HG02763 (cell line): Measurements from ENCODE around the gene CMKLR1.
A peak's percentile ranks its signal among the peaks of the same experiment; 100 is the strongest.

Source experiments
- ATAC-seq: cut with Tn5 transposase; IDR thresholded peaks from one replicate; pipeline ENCODE4 v1.9.1; 2021; ENCODE audit warnings: mild to moderate bottlenecking, moderate library complexity; ENCODE audit not compliant: unreplicated experiment

CMKLR1 gene

DNA sequence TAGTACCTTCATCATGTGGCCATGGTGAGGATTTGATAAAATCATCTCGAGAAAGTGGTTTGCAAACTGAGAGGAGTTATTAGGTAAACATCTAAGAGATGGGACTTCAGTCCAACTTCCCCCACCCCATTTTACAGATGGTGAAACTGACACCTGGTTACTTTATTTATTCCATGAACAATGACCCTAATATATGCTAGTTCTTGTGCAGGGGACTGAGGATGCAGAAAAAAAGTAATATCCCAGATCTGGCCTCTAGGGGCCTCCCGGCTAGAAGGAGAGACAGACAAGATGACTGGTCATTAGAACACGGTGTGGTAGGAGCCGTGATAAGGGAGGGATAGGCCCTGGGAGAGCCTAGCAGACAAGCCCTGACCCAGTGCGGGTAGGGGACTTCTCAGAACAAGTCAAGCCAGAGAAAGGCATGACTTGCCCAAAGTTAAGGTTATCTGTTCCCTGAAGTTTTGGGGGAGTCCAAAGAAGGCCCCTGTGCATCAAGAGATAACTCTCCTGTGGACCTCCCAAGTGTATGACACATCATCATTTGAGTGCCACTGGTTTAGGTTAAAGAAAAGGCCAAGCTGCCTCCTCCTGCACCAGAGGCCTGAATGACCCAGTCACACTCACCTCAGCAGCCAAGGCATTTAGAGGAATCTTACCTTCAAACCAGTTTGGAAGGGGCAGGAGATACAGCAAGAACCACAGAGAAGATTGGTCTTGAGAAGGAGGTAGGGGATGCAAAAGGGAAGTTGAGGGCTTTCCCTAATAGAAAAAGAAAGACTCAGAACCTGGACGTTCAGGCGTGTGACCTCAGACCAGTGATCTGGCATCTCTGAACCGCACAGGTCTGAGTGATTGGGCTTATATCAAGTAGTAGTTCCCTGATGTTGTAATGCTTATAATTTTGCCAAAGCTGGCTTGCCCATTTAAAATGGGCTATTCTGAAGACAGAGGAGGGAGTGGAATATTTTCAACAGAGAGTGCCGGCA is 1.6 kb downstream of the CMKLR1 start:
- no peak for ATAC-seq

DNA sequence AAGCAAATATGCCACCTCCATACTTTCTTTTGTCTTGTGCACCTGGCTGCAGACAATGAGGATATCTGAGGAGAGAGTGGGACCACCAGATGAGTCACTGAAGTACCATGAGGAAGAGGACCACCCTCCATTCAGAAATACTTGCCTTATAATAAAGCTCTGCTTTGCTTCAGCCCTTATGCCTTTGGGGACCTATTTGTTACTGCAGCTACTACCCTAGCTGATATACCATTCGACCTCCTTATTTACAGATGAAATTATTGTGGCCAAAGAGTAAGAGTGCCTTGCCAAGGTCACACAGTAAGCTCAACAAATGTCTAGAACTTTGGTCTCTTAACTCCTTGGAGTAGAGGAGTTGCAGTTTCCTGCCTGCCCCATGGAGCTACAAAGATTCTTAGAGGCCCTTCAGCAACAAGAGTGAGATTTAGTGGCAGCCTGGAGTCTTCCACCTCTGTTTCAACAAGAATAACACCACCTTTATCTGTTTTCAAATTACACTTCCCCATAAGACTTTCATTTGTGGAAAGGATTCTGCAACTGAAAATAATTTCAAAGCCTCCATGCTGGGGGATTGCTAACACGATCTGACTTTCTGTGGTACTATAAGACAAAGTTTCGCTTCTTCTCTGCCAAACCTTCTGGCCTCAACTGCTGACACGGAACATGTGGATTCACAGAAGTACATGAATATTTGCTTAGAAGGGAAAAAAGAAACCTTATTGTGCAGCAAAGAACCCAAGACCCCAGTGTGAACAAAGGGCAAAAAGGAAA is 3.6 kb downstream of the CMKLR1 start:
- peak; percentile 49 for ATAC-seq

DNA sequence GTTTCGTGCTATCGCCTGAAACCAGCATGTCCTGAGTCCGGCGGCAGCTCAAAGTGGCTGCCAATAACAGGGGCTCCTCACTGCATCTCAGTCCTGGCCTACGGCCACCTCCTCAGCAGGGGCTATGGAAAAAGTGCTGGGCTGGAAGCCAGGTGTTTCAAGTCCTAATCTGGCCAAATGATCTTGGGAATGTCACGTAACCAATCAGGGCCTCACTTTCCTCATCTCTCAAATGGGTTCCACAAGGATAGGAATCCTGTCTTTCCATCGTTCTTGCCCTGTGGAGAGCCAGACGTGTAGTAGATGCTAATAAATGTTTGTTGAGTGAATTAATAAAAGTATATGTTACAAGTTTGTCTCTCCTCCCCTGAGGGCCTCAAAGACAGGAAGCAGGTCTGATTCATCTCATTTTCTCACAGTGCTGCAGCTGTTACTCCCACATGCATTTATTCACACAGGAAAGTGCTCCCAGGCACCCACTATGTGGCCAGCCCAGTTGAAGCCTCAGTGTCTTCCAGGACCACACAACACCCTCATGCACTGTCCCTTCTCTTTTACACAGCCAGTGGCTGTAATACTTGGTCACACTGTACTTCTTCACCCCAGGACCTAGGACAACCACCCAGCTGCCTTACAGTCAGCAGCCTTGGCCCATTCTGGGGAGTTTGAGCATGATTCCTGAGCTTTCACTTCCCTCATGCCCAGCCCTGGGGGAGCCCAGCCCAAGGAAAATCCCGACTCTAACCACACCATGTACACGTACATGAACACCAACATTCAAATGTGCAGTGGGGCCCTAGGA is 5.0 kb downstream of the CMKLR1 start:
- peak; percentile 43 for ATAC-seq

DNA sequence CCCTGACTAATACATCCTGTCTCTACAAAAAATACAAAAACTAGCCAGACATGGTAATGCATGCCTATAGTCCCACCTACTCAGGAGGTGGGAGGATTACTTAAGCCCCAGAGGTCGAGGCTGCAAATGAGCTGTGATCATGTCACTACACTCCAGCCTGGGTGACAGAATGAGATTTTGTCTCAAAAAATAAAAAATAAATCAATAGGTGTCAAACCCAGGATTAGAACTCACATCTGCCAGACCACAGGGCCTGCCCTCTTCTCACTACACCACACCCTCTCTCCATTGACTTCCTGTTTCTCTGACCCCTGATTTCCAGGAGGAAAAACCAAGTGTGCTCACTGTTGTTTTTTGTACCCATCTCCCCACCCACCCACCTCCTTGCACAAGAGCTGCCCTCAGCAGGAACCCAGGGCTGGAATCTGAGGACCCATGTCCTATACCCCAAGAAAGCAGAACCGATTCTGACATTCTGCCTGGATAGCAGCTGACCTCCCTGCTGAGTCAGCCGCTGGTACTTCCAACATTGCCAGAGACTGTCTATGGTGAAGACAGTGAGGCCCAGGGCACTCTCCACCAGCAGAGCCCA is 6.2 kb downstream of the CMKLR1 start:
- ATAC-seq = no peak

DNA sequence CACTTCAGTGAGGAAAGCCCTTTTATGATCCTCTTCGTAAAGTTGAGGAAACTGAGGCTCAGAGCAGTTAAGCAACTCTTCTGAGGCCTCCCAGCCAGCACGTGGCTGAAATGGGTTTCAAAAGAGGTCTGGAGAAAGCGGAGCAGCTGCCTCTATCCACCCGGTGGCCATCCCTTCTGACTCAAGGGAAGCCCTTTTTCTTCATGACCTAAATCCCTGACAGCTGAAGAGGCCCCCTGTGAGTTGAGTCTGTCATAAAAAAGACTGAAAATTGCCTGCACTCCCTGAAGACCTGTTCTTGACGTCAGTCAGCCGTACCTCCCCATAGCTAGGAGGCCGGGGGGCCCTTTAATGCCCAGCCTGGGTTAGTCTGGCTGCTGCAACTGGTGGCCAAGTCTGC is 10.7 kb downstream of the CMKLR1 start:
- ATAC-seq = no peak

DNA sequence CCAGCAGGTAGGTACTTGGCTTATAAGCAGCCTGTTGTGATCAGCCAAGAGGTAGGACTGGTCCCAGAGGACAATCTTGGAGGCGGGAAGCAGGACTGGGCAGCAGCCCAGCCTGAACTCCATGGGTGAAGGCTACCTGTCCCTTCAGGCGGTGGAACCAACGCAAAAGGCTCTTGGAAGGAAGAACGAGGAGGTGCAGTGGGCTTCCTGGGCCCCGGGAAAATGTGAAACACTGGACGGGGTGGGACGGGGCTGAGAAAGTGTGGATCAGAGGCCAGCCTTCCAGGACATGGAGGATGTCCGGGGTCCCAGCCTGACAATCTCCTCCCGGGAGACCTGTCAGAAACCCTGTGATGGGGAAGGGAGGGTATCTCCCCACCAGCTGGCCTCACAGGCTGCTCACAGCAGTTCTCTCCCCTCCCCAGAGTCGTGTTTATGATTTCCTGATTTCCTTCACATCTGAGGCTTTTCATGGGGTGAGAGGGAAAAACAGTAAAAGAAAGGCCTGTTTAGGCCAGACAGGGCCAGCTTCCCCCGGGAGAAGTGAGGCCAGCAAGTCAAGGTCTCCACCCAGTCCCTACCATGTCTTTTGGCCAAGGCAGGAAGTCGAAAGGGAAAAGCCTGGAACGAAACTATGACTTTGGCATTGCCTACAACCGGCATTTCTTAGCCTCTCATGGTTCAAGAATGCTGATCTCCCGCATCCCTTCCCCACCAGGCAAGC is 11.3 kb downstream of the CMKLR1 start:
- ATAC-seq = no peak

DNA sequence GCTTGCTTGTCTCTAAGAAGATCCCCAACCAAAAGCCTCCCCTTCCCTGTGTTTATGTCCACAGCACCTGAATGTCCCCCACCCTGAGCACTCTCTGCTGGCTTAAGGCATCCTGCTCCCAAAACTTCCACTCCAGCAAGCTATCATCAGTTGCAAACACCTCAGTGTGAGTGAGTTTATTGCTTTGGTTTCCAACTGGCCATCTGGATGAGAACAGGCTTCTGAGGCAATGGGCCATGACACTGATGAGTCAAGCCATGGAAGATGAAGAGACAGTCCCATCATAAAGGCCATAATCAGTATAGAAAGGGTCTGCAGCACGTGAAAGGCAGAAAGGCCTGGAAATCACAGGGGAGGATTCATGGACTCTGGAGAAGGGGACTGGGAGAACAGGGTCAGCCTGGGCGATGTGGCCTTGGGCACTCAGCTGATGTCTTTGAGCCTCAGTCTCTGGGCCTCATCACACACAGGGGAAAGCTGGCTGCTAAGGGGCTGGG is 12.8 kb downstream of the CMKLR1 start:
- no peak for ATAC-seq

DNA sequence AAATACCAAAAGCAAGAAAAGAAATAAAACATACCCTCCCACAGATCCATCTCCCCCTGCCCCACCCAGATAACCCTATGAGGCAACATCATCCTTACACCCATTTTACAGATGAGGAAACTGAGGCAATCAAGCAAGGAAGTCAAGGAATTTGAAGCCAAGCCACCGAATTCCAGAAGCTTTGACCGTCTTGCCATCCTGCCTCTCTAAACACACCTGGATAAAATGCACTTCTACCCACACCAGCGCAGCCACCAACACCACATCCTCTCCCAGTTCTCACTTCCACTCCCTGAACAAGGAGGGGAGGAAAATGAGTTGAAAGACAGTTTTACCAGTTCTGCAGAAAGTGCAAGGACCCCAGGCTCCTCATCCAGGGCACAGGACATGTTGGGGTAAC is 13.6 kb downstream of the CMKLR1 start:
- no peak for ATAC-seq

DNA sequence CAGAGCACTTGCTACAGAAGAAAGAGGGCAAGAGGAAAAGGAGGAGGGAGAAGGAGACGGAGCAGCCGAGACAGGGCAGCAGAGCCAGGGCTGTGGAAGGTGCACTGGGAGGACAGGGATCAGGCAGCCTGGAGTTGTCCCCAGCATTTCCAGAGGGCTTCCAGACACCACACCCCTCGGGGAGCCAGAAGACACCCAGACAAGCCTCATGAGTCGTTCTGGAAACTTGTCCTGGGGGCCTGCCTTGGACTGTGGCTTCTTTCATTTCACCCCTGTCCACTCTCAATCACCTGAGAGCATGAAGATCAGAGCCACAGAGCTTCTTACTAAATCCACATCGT is 14.1 kb downstream of the CMKLR1 start:
- no peak for ATAC-seq

DNA sequence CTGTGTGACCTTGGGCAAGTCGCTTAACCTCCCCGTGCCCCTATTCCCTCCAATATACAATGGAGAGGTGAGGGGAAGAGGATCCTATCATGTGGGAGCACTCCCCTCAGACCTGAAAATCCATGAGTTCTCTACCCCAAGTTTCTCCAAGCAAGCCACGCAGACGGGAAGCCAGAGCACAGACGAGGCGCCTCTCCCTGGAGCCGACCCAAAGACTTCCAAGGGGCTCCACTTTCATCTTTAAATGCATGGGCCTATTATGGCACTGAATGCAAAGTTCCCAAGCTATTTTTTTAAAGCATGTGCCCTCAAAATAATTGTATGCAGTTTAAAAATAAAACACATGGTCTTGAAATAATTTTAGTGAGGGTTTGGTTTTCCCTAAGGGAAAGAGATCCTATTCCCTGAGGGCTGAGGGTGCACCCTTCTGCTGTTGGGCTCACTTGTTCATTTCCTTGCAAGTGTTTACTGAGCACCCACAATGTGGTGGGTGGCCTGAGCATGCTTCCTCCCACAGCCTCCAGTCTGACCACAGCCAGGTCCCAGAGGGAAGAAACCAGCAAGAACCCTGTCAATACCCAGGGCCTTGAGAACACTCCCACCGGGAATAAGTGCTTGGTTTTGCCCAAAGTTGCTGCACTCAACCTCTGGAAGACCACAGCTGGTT is 14.6 kb downstream of the CMKLR1 start:
- ATAC-seq = no peak

DNA sequence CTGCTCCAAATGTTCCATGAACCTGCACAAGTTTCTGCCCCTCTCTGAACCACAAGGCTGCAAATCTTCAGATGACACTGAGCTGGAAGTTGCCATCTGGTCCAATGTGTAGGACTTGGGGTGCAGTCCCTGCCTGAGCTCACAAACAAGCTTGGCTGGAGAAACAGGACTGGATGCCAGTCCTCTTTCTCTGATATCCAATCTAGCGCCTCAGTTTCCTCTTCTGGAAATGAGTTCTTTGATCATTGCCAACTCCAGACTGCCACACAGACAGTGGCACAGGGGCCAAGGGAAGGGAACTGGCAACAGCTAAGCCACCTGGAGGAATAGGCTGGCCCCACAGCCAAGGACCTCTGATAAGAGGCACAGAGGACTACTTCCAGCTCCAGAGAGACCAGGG is 15.5 kb downstream of the CMKLR1 start:
- ATAC-seq = no peak

DNA sequence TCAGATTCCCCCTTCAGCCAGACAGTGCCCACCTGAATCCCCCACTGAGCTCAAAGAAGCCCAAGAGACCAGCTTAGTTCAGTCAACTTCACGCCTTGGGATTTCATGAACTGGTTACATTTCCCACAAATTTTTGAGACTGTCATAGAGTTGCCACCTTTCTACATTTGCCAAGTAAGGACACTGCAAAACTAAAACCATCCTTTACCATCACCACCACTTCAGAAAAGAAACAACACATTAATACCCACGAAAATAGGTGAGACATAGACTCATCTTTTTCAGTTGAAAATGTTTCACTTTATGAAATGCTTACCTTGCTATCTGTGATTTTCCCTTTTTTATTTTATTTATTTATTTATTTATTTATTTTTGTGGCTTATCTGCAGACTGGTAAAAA is 16.1 kb downstream of the CMKLR1 start:
- ATAC-seq = no peak

DNA sequence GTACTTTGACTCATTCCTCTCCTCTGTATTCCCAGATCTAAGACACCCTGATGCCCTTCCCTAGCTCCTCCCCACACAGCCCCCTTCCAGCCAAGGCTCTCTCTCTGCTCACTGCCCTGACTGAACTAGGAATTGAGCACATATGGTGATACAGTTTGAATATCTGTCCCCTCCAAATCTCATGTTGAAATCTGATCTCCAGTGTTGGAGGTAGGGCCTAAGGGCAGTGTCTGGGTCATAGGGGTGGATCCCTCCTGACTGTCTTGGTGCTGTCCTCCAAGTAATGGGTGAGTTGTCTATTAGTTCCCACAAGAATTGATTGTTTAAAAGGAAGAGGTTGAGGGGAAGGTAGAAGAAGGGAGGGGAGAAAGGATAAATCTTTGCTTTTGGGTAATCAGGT is 17.4 kb downstream of the CMKLR1 start:
- ATAC-seq = no peak

DNA sequence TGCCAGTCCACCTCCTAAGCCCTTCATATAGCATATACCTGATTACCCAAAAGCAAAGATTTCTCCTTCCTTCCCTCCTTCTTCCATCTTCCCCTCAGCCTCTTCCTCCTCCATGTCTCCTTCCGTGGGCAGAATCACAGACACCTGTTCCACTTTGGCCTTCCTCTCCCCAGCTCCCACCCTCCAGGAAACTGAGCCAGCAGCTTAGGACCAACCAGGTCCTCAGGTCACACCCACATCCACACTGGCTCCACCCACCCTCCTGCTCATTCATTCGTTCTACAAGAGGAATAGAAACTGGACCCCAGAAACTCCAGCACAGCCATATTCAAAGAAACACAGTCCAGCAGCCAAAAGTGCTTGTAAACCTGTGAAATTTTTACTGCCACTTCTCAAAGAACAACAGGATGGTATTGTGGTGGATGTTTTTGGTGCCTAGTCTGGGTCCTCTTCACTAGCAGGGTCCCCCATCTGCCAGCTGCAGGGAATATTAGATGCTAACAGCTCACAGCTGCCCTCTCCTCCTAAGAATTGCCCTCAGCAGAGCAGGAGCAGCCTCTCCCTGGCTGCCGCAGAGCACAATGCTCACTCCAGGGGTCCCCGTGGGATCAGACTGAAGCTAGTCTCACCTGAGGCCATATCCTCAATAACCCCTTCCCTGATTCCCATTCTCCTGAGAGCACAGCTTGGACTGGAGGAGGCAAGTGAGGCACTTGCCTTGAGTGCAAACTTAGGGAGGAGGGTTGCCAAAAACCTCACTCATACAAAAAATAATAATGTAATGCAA is 18.4 kb downstream of the CMKLR1 start:
- peak; percentile 45 for ATAC-seq

DNA sequence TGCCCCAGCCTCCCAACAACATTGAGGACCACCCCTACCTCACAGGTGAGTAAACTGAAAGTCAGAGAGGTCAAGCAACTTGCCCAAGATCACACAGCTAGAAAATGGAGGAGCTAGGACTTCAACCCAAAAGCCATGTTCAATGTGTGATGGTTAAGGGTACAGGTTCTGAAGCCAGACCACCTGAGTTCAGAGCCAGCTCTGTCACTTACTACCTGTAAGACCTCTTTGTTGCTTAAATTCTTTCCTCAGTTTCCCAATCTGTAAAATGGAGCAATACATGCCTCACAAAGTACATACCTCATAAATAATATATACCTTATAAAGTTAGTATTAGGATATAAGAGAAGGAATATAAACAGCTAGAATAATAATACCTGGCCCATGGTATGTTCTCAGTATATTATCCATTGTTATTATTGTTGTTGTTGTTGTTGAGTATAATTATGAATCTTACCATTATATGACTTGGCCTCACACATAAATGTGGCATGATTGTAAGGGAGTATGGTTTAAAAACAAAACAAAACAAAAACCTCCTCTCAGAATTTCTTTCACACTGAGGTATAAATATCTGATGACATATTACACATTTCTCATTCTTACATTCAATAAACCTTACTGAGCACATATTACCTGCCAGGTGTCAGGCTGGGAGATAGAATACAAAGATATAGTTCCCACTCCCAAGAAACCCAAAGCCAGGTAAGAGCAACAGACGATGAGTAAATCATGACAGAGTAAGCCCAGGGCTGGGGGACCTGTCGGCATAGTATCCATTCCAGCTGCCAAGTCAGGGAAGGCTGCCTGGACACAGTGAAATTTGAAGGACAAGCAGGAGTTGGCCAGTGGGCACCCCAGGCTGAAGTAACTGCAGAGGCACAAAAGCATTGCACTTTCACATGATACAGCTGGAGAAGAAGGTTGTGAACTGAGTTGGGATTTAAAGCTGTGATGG is 19.6 kb downstream of the CMKLR1 start:
- ATAC-seq = no peak

DNA sequence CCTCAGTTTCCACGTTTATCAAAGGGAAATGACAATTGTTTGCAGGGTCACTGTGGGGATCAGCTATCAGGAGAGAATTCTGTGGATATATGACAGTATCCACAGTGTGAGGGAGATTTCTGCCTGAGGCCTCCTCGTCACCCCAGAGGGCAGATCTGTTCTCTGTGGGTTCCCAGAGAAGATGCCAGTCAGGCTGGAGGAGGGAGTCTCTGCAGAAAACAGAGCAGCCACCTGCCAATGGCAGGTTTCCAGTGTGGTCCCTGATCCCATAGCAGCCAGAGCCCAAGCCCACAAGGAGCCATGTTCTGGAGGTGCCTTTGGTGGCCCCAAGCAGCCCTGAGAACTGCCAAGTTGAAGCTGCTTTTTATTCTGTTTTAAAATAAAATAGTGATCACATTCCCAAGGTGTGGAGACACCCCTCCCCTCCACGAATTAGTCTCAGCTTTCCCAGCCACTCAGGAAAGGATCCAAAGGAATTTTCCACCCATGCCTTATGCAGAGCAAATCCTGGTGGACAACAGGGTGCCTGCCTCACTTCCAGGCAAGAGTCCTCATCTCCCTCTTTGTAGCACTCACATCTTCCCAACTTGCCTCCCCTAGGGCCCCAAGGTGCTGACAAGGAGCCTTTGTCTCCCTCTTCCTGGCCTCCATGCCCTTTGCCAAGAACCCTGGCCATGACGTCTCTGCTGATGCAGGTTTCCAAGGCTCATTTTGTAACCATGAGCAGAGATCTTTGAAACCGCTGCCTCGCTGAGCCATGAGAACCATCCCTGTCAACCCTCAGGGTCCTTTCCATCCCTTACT is 20.4 kb downstream of the CMKLR1 start:
- ATAC-seq = no peak
